D721Med (cell line): Measurements from ENCODE around the gene METTL23.
"Not testable (repeated sequence)": the region's sequence is repeated elsewhere in the genome, so short reads cannot be mapped to it uniquely, and the experiment has no call there.

ENCODE experiments used
- DNase-seq: peaks from one replicate; pipeline ENCODE4 v3.0.0; 2011; ENCODE audit warnings: low spot score; ENCODE audit not compliant: insufficient read length
- FAIRE-seq: peaks from 2 replicates; lab custom pipeline; 2011; peaks lifted over from hg19 to GRCh38; lab: Jason Lieb, UNC
- CTCF ChIP-seq: IDR thresholded peaks from 2 replicates; pipeline ENCODE4 v1.5.1; 2012; ENCODE audit warnings: mild to moderate bottlenecking, control low read depth; ENCODE audit not compliant: insufficient read depth; ENCODE audit errors: missing control alignments

Gene METTL23

DNA sequence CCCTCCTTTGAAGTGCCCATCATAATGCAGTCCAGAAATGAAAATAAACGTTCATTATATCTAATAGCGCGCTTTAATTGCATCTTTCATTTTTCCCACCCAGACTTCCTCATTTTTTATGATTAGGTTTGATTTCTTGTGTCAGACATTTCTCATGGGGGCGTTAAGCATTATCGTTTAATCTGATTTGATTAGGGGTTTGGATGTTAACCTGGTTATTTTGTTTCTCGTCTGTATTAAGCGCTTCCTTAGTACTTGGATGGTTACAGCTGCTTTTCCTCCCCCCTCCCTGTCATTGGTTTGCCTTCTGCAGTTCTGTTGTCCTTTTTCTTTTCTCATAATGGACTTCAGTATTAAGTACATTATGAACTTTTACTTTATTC, 11.8 kb downstream of the METTL23 start:
- DNase-seq, result no peak
- no peak for TF ChIP-seq CTCF
- no peak for FAIRE-seq

DNA sequence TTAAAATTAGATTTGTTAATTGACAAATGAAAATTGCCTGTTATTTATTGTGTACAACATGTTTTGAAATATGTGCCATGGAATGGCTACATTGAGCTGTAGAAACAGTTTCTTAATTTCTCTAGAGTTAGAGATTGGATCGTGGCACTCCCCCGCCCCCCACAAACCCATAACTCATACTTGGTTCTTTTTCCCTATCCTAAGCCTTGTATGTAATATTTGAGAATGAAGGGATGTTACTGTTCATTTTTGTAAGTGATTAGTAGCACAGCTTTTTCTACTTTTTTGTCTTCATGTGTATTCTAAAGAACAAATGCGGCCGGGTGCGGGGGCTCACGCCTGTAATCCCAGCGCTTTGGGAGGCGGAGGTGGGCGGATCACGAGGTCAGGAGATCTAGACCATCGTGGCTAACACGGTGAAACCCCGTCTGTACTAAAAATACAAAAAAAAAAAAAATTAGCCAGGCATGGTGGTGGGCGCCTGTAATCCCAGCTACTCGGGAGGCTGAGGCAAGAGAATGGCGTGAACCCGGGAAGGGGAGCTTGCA, 13.0 kb downstream of the METTL23 start:
- DNase-seq, FAIRE-seq: not testable (repeated sequence)

GRCh38 chr17:76740329-76741118, 13.9 kb downstream of the METTL23 start:
- FAIRE-seq, result no peak
- no peak for DNase-seq
- no peak for TF ChIP-seq CTCF

DNA sequence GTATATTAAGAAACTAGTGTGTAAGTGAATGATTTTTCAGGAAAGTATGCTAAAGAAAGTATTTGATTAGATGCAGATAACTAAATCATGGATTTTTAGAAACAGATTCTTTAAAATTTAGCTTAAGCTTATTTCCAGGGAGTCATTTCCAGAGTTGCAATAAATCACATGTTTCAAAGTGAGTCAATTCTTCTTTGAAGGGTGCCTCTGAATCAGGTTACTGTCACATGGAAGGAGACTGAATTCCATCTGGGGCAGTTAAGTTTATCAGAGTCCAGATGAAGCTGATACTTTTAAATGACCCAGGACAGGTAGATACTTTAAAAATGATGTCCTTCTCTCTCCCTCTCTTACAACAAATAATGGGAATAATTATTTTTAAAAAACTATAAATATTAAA, 16.3 kb downstream of the METTL23 start:
- DNase-seq (no peak), FAIRE-seq (no peak)
- no peak for TF ChIP-seq CTCF

DNA sequence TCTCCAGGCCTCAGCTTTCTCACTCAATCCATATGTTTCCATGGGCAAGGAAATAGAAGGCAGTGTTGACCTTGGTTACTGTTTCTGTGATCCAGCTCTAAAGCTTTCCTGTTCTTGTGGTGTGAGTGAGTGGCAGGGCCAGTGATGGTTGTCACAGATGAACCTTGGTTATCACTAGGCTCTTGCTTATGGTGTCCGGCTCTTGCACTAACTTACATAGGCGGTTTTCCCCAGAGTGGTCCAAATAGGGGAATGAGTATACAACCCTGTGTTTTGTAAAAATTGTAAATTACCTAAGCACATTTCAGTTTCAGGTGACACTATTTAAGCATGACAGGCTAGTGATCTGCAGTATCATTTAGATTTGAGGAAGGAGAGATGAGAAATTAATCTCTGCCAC, 18.1 kb downstream of the METTL23 start:
- FAIRE-seq, result no peak
- TF ChIP-seq CTCF, result no peak
- DNase-seq, result no peak

- not testable (repeated sequence) for FAIRE-seq, DNase-seq
Measured at GRCh38 chr17:76745785-76746184, 19.1 kb downstream of the METTL23 start.

GRCh38 chr17:76747716-76748363, 21.2 kb downstream of the METTL23 start:
- DNase-seq (no peak), FAIRE-seq (no peak)
- TF ChIP-seq CTCF, result no peak

GRCh38 chr17:76748657-76749056, 22.0 kb downstream of the METTL23 start:
- no peak for DNase-seq
- TF ChIP-seq CTCF, result no peak
- no peak for FAIRE-seq
